HepG2 (cell line): ENCODE results near the gene SPN. TPM values are rescaled to one million over a fixed set of nuclear protein-coding genes. Genes with fewer than 3 reads are reported as not detected.

ENCODE experiments used
- ASH2L ChIP-seq: fragments of 300-600, 200-600 bp; sonication (generic); IDR thresholded peaks from 2 replicates; pipeline ENCODE4 v1.7.0; 2017; ENCODE audit warnings: low read depth, mild to moderate bottlenecking, moderate library complexity, mixed read lengths, low read length; ENCODE audit not compliant: insufficient read length
- CREB1 ChIP-seq, 2 experiments: fragments of 450-650 bp in 1 of 2; IDR thresholded peaks; 2 replicates each; pipeline ENCODE4 v1.6.1; 2016 to 2017; ENCODE audit warnings: control low read depth in 1 of 2, mild to moderate bottlenecking in 1 of 2, missing compliant biosample characterization in 1 of 2, missing genetic modification characterization in 1 of 2
- DMAP1 ChIP-seq: IDR thresholded peaks from 2 replicates; pipeline ENCODE4 v1.6.1; 2016
- GABPB1 ChIP-seq: IDR thresholded peaks from 2 replicates; pipeline ENCODE4 v1.6.1; 2016; ENCODE audit warnings: mild to moderate bottlenecking, missing genetic modification reagents, moderate library complexity, missing compliant biosample characterization
- GFI1 ChIP-seq: sonication (generic); formaldehyde crosslinking; IDR thresholded peaks from 2 replicates; pipeline ENCODE4 v1.5.0; 2020; ENCODE audit warnings: missing genetic modification reagents, mild to moderate bottlenecking, borderline replicate concordance
- HHEX ChIP-seq: IDR thresholded peaks from 2 replicates; pipeline ENCODE4 v1.6.1; 2016; ENCODE audit warnings: control low read depth
- HNF4A ChIP-seq: sonication (generic); formaldehyde crosslinking; IDR thresholded peaks from 2 replicates; pipeline ENCODE4 v1.4.0; 2020; ENCODE audit warnings: missing genetic modification reagents
- IKZF5 ChIP-seq: IDR thresholded peaks from 2 replicates; pipeline ENCODE4 v1.6.1; 2018; ENCODE audit warnings: missing genetic modification reagents, mild to moderate bottlenecking, missing compliant biosample characterization
- JDP2 ChIP-seq: sonication (generic); formaldehyde crosslinking; IDR thresholded peaks from 2 replicates; pipeline ENCODE4 v1.8.1; 2022; ENCODE audit warnings: missing genetic modification reagents, borderline replicate concordance
- KAT2B ChIP-seq: fragments of 150-350 bp; IDR thresholded peaks from 2 replicates; pipeline ENCODE4 v1.6.1; 2014; ENCODE audit warnings: low read depth, low read length, borderline replicate concordance
- KDM3A ChIP-seq: IDR thresholded peaks from 2 replicates; pipeline ENCODE4 v1.6.1; 2018; ENCODE audit warnings: low read depth, missing compliant biosample characterization
- REPIN1 ChIP-seq: sonication (generic); formaldehyde crosslinking; IDR thresholded peaks from 2 replicates; pipeline ENCODE4 v1.8.0; 2022; ENCODE audit warnings: missing genetic modification reagents, low read depth, mild to moderate bottlenecking, borderline replicate concordance
- REST ChIP-seq, 2 experiments: IDR thresholded peaks; 2 replicates each; pipeline ENCODE4 v1.6.1; 2011 to 2012; ENCODE audit warnings: low read length in 2 of 2, borderline replicate concordance in 1 of 2, low read depth in 1 of 2, mild to moderate bottlenecking in 1 of 2, moderate library complexity in 1 of 2
- SKI ChIP-seq: fragments of 450-650 bp; IDR thresholded peaks from one replicate; pipeline ENCODE4 v1.6.1; 2018; ENCODE audit warnings: mild to moderate bottlenecking; ENCODE audit not compliant: partially characterized antibody
- TBL1XR1 ChIP-seq: fragments of 150-350 bp; IDR thresholded peaks from 2 replicates; pipeline ENCODE4 v1.6.1; 2014; ENCODE audit warnings: borderline replicate concordance, low read length; ENCODE audit not compliant: partially characterized antibody
- ZIK1 ChIP-seq: sonication (generic); formaldehyde crosslinking; IDR thresholded peaks from 2 replicates; pipeline ENCODE4 v1.5.0; 2020; ENCODE audit warnings: mild to moderate bottlenecking, low read depth, missing genetic modification reagents, borderline replicate concordance
- ZNF20 ChIP-seq: sonication (generic); formaldehyde crosslinking; IDR thresholded peaks from 2 replicates; pipeline ENCODE4 v1.4.0; 2020; ENCODE audit warnings: mild to moderate bottlenecking, moderate library complexity, missing genetic modification reagents
- ZNF207 ChIP-seq: fragments of 450-650 bp; IDR thresholded peaks from 2 replicates; pipeline ENCODE4 v1.6.1; 2016; ENCODE audit warnings: antibody characterized with exemption, borderline replicate concordance
- ZNF446 ChIP-seq: sonication (generic); formaldehyde crosslinking; IDR thresholded peaks from 2 replicates; pipeline ENCODE4 v1.5.0; 2020; ENCODE audit warnings: mild to moderate bottlenecking, missing genetic modification reagents
- ZNF570 ChIP-seq: sonication (generic); formaldehyde crosslinking; IDR thresholded peaks from 2 replicates; pipeline ENCODE4 v1.4.0; 2020; ENCODE audit warnings: mild to moderate bottlenecking, missing genetic modification reagents, borderline replicate concordance
- ZNF597 ChIP-seq: sonication (generic); formaldehyde crosslinking; IDR thresholded peaks from 2 replicates; pipeline ENCODE4 v1.5.0; 2020; ENCODE audit warnings: missing genetic modification reagents
- ZNF83 ChIP-seq: sonication (generic); formaldehyde crosslinking; IDR thresholded peaks from 2 replicates; pipeline ENCODE4 v1.4.0; 2020; ENCODE audit warnings: missing genetic modification reagents, mild to moderate bottlenecking, borderline replicate concordance
- ZSCAN30 ChIP-seq: sonication (generic); formaldehyde crosslinking; IDR thresholded peaks from 2 replicates; pipeline ENCODE4 v1.5.0; 2020; ENCODE audit warnings: mild to moderate bottlenecking, missing genetic modification reagents
- polyA plus RNA-seq, 8 experiments: library from polyadenylated mRNA; depleted of rRNA in 3 of 8; stranded (reverse) in 7 of 8; unstranded in 1 of 8; fragments of >200 nt; fragmentation: Illumina TruSeq in 4 of 8; extraction: Trizol in 4 of 8; gene quantifications; 2 replicates each; pipeline versions ENCODE4 v1.2.1 to v1.2.3, GENCODE V29; 2011 to 2016; ENCODE audit warnings: low read depth in 4 of 8, missing spikeins in 1 of 8, mixed read lengths in 1 of 8; ENCODE audit not compliant: insufficient read depth in 1 of 8
- total RNA-seq, 5 experiments: library from RNA; depleted of rRNA; stranded (reverse); fragments of >200 nt; fragmentation: Illumina TruSeq; extraction: Trizol; gene quantifications; 2 replicates each; pipeline ENCODE4 v1.2.3, GENCODE V29; 2016; ENCODE audit warnings: low read depth in 1 of 5

The SPN gene
- total and polyA plus RNA-seq, 2 of the 13 experiments (the other 11 are each of a cell fraction or from before 2014, with no cell fraction given), result 0.22 to 1.6 TPM

- TF ChIP-seq ASH2L (no peak), ZNF207 (no peak), SKI (no peak), ZNF570 (CRISPR knock-in tag) (no peak), GFI1 (CRISPR knock-in tag) (no peak), IKZF5 (CRISPR knock-in tag) (no peak), HHEX (CRISPR knock-in tag) (no peak), ZIK1 (no peak), TBL1XR1 (no peak), HNF4A (CRISPR knock-in tag) (no peak), CREB1 (IDR thresholded peaks at IDR 0.05) (no peak), CREB1 (CRISPR knock-in tag; IDR thresholded peaks at IDR 0.05) (no peak), DMAP1 (CRISPR knock-in tag) (no peak), KAT2B (no peak), ZNF597 (CRISPR knock-in tag) (no peak), REST (IDR thresholded peaks at IDR 0.05; ENCODE audit: borderline replicate concordance in 1 of 2, low read depth in 1 of 2, low read length in 2 of 2) (peak in 1 of 2 experiments; percentile 20; a peak in 1 of 4 replicates), ZNF446 (CRISPR knock-in tag) (no peak), ZNF20 (CRISPR knock-in tag) (no peak), KDM3A (CRISPR knock-in tag) (no peak), REPIN1 (CRISPR knock-in tag) (peak; percentile 16; the same call in 1 of the 2 replicates), GABPB1 (CRISPR knock-in tag) (no peak), ZNF83 (CRISPR knock-in tag) (no peak), JDP2 (CRISPR knock-in tag) (no peak), ZSCAN30 (CRISPR knock-in tag) (no peak)
These were observed 15.7 kb downstream of the SPN start, which contains the start of gene QPRT (continued) for GRCh38 chr16:29678691-29679267.
